Gastroesophageal sphincter (tissue), 4 donors: Measurements from ENCODE around the gene ZNF280D. TPM values are rescaled to one million over a fixed set of nuclear protein-coding genes. Genes with fewer than 3 reads are reported as not detected.

ENCODE experiments used
- ATAC-seq: fragments of 150-250 bp; one replicate; pipeline ENCODE4 v1.9.1; 2016; ENCODE audit warnings: mild to moderate bottlenecking, moderate library complexity
- H3K27ac ChIP-seq, 4 donors: fragments of 200-600 bp; sonication (generic) in 3 of 4; 1 replicate in 3 of 4; 2 replicates in 1 of 4; pipeline ENCODE4 v1.5.1; 2016 to 2019
- H3K27me3 ChIP-seq: fragments of 200-600 bp; sonication (generic); one replicate; pipeline ENCODE4 v1.5.1; 2019
- H3K36me3 ChIP-seq, 2 donors: fragments of 200-600 bp; sonication (generic); one replicate each; pipeline ENCODE4 v1.5.1; 2019; ENCODE audit warnings: control low read depth in 1 of 2
- H3K4me1 ChIP-seq, 3 donors: fragments of 200-600 bp; sonication (generic); 1 replicate in 2 of 3; 2 replicates in 1 of 3; pipeline ENCODE4 v1.5.1; 2016 to 2019; ENCODE audit warnings: control low read depth in 2 of 3
- H3K4me3 ChIP-seq, 2 donors: fragments of 200-600 bp; sonication (generic); one replicate each; pipeline ENCODE4 v1.5.1; 2019; ENCODE audit warnings: mild to moderate bottlenecking in 1 of 2, moderate library complexity in 1 of 2
- H3K9me3 ChIP-seq, 3 donors: fragments of 200-600 bp; sonication (generic); one replicate each; pipeline ENCODE4 v1.5.1; 2017 to 2019; ENCODE audit warnings: control low read depth in 2 of 3
- EP300 ChIP-seq: sonication (generic); formaldehyde crosslinking; IDR thresholded peaks from one replicate; pipeline ENCODE4 v1.6.1; 2017; ENCODE audit warnings: antibody characterized with exemption, mild to moderate bottlenecking
- POLR2A ChIP-seq, 2 donors: fragments of 450-650 bp; IDR thresholded peaks; one replicate each; pipeline ENCODE4 v1.6.1; 2017; ENCODE audit warnings: antibody characterized with exemption in 2 of 2, mild to moderate bottlenecking in 2 of 2, moderate library complexity in 1 of 2
- POLR2AphosphoS5 ChIP-seq: sonication (generic); formaldehyde crosslinking; IDR thresholded peaks from one replicate; pipeline ENCODE4 v1.6.1; 2017; ENCODE audit warnings: antibody characterized with exemption
- WGBS, 2 donors: methylation state at CpG; one replicate each; pipeline ENCODE4 v1.1.5; 2018; ENCODE audit warnings: low coverage in 1 of 2; 5-methylcytosine and 5-hydroxymethylcytosine counted together
- total RNA-seq, 4 donors: library from RNA; depleted of rRNA; stranded (reverse); fragments of >200 nt; gene quantifications; one replicate each; pipeline ENCODE4 v1.1.0, GENCODE V29; 2016
- TF ChIP-seq, protein P1 (sequence below), 4 experiments: fragments of 200-600 bp in 2 of 4; fragments of 450-650 bp in 2 of 4; sonication (generic) in 1 of 4; IDR thresholded peaks; one replicate each; pipeline ENCODE4 v1.5.1; 2017 to 2019; ENCODE audit warnings: antibody characterized with exemption in 4 of 4, mild to moderate bottlenecking in 2 of 4, moderate library complexity in 2 of 4

The ZNF280D gene
- total RNA-seq, 4 donors from 2014 or later = 51.3 to 139 (median 69.1) TPM

- H3K27ac ChIP-seq = no peak overlapping the region
- peaks cover 0 to 35% of the 10 kb centered on the region in 2 donors for H3K36me3 ChIP-seq
- H3K27me3 ChIP-seq = no peaks in the 10 kb centered on the region
- no peak for ATAC-seq
- no peak overlapping the region for H3K4me3 ChIP-seq
- TF ChIP-seq, protein P1, sequence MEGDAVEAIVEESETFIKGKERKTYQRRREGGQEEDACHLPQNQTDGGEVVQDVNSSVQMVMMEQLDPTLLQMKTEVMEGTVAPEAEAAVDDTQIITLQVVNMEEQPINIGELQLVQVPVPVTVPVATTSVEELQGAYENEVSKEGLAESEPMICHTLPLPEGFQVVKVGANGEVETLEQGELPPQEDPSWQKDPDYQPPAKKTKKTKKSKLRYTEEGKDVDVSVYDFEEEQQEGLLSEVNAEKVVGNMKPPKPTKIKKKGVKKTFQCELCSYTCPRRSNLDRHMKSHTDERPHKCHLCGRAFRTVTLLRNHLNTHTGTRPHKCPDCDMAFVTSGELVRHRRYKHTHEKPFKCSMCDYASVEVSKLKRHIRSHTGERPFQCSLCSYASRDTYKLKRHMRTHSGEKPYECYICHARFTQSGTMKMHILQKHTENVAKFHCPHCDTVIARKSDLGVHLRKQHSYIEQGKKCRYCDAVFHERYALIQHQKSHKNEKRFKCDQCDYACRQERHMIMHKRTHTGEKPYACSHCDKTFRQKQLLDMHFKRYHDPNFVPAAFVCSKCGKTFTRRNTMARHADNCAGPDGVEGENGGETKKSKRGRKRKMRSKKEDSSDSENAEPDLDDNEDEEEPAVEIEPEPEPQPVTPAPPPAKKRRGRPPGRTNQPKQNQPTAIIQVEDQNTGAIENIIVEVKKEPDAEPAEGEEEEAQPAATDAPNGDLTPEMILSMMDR (IDR thresholded peaks at IDR 0.05) = no peak
- TF ChIP-seq POLR2A (IDR thresholded peaks at IDR 0.05) (no peak), POLR2AphosphoS5 (no peak), EP300 (no peak)
- H3K9me3 ChIP-seq = no peaks in the 10 kb centered on the region
- 63 to 66% methylated on average over 3 of the region's 3 CpGs for WGBS, 2 donors
- no peaks in the 10 kb centered on the region for H3K4me1 ChIP-seq
Measured at GRCh38 chr15:56631765-56632164, 101.5 kb downstream of the ZNF280D start.

- no peak overlapping the region for H3K27ac ChIP-seq
- H3K36me3 ChIP-seq = peaks cover 0 to 35% of the 10 kb centered on the region in 2 donors
- ATAC-seq = no peak
- H3K27me3 ChIP-seq = no peaks in the 10 kb centered on the region
- H3K9me3 ChIP-seq = no peaks in the 10 kb centered on the region
- WGBS, 2 donors = 74 to 83% methylated on average over 2 of the region's 2 CpGs
- no peak overlapping the region for H3K4me3 ChIP-seq
- TF ChIP-seq EP300 = no peak
- TF ChIP-seq POLR2A (IDR thresholded peaks at IDR 0.05) = no peak
- TF ChIP-seq, protein P1 (IDR thresholded peaks at IDR 0.05) = no peak
- no peak for TF ChIP-seq POLR2AphosphoS5
- no peaks in the 10 kb centered on the region for H3K4me1 ChIP-seq
Measured at GRCh38 chr15:56628893-56629532, 104.3 kb downstream of the ZNF280D start.

DNA sequence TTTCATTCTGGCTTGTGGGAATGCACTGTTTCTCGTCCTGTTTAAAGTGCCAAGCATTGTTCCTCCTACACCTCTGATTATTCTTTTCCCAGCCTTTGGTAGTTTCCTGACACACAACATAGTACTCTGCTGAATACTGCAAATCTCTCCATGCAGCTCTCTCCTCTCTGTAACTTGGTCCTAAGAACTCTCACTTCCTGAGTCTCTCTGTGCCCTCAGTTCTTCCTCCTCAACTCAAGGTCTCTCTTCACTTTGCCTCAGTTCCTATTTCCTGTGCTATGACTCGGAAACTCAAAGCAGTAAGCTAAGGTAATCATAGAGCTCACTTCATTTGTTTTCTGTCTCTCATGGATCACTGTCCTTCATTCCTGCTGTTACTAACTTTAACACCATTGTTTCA lies 113.4 kb downstream of the ZNF280D start:
- Histone ChIP-seq H3K36me3 (peaks cover 0 to 7% of the 10 kb centered on the region in 2 donors), H3K27me3 (no peaks in the 10 kb centered on the region), H3K4me3 (no peak overlapping the region), H3K4me1 (no peaks in the 10 kb centered on the region), H3K27ac (no peak overlapping the region), H3K9me3 (no peaks in the 10 kb centered on the region)
- TF ChIP-seq POLR2AphosphoS5 (no peak), POLR2A (IDR thresholded peaks at IDR 0.05) (no peak), EP300 (no peak)
- TF ChIP-seq, protein P1 (IDR thresholded peaks at IDR 0.05) = no peak
- 35 to 67% methylated on average over 1 to 2 of the region's 2 CpGs for WGBS, 2 donors
- ATAC-seq = no peak

GRCh38 chr15:56617628-56618027 lies 115.7 kb downstream of the ZNF280D start:
- Histone ChIP-seq H3K9me3 (no peaks in the 10 kb centered on the region), H3K27me3 (no peaks in the 10 kb centered on the region), H3K27ac (no peak overlapping the region), H3K4me3 (no peak overlapping the region), H3K4me1 (no peaks in the 10 kb centered on the region), H3K36me3 (no peaks in the 10 kb centered on the region)
- TF ChIP-seq EP300 (no peak), POLR2A (IDR thresholded peaks at IDR 0.05) (no peak), POLR2AphosphoS5 (no peak)
- TF ChIP-seq, protein P1 (IDR thresholded peaks at IDR 0.05) = no peak
- ATAC-seq = no peak
- 82 to 100% methylated on average over 1 to 2 of the region's 2 CpGs for WGBS, 2 donors

DNA sequence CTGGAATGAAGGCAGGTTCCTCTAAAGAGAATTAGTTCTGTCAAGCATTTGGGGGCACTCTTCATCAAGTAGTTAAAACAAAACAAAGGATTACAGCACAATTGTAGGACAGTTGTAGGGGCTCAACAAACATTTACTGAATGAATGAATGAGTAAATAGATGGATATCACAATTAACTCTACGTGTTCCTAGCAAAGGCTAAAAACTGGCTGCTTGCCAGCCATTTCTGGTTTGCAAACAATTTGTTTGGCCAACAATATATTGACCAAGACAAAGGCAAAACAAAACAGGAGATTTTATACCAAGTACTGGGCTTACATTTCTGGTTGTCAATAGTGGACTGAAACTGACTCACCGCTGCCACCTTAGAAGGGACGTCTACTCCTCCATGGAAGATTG lies 116.8 kb downstream of the ZNF280D start:
- Histone ChIP-seq H3K4me1 (no peaks in the 10 kb centered on the region), H3K27ac (no peak overlapping the region), H3K4me3 (no peak overlapping the region), H3K36me3 (no peaks in the 10 kb centered on the region), H3K9me3 (no peaks in the 10 kb centered on the region), H3K27me3 (no peaks in the 10 kb centered on the region)
- 78 to 82% methylated on average over 3 of the region's 3 CpGs for WGBS, 2 donors
- no peak for TF ChIP-seq POLR2AphosphoS5
- TF ChIP-seq, protein P1 (IDR thresholded peaks at IDR 0.05) = no peak
- TF ChIP-seq POLR2A (IDR thresholded peaks at IDR 0.05) = no peak
- TF ChIP-seq EP300 = no peak
- no peak for ATAC-seq
